Keratinocyte (primary cell): ENCODE measurements around the gene AGER. TPM values are rescaled to one million over a fixed set of nuclear protein-coding genes. Genes with fewer than 3 reads are reported as not detected.

Source experiments
- DNase-seq: peaks from one replicate; pipeline ENCODE4 v3.0.0-alpha.2; 2011; ENCODE audit warnings: low read depth, missing footprints, low spot score
- FAIRE-seq: peaks from 2 replicates; lab custom pipeline; 2011; peaks lifted over from hg19 to GRCh38; lab: Jason Lieb, UNC
- H2AFZ ChIP-seq: 2 replicates; pipeline ENCODE4 v1.6.0; 2012; ENCODE audit warnings: low read length, control low read depth, inconsistent platforms; ENCODE audit not compliant: control insufficient read depth
- H3K27ac ChIP-seq: 2 replicates; pipeline ENCODE4 v1.5.1; 2011; ENCODE audit warnings: low read length; ENCODE audit not compliant: control insufficient read depth, insufficient read depth
- H3K27me3 ChIP-seq: 3 replicates; pipeline ENCODE4 v1.6.0; 2011; ENCODE audit warnings: low read length; ENCODE audit not compliant: control insufficient read depth, insufficient read depth; ENCODE audit errors: extremely low read depth
- H3K36me3 ChIP-seq, 2 experiments: 2 replicates in 1 of 2; 3 replicates in 1 of 2; pipeline ENCODE4 v1.5.1; 2011; ENCODE audit warnings: low read length in 2 of 2, mild to moderate bottlenecking in 1 of 2; ENCODE audit not compliant: control insufficient read depth in 2 of 2, insufficient read depth in 2 of 2; ENCODE audit errors: extremely low read depth in 1 of 2
- H3K4me1 ChIP-seq: 3 replicates; pipeline ENCODE4 v1.5.1; 2011; ENCODE audit warnings: low read length; ENCODE audit not compliant: control insufficient read depth, insufficient read depth; ENCODE audit errors: extremely low read depth
- H3K4me2 ChIP-seq: 3 replicates; pipeline ENCODE4 v1.6.0; 2011; ENCODE audit warnings: low read depth, low read length; ENCODE audit not compliant: control insufficient read depth, insufficient read depth; ENCODE audit errors: extremely low read depth
- H3K4me3 ChIP-seq, 3 experiments: fragments of 200-600 bp in 1 of 3; sonication (generic) in 1 of 3; 2 replicates in 2 of 3; 3 replicates in 1 of 3; pipeline ENCODE4 v1.5.1; 2011 to 2016; ENCODE audit warnings: low read length in 3 of 3, mild to moderate bottlenecking in 3 of 3, control low read depth in 2 of 3, inconsistent platforms in 1 of 3, low read depth in 1 of 3, mixed read lengths in 1 of 3, mixed run types in 1 of 3, moderate library complexity in 1 of 3; ENCODE audit not compliant: control insufficient read depth in 2 of 3, insufficient read depth in 2 of 3; ENCODE audit errors: extremely low read depth in 1 of 3
- H3K79me2 ChIP-seq: 2 replicates; pipeline ENCODE4 v1.6.0; 2012; ENCODE audit warnings: low read length; ENCODE audit not compliant: control insufficient read depth, insufficient read depth
- H3K9ac ChIP-seq: 3 replicates; pipeline ENCODE4 v1.6.0; 2011; ENCODE audit warnings: low read length; ENCODE audit not compliant: control insufficient read depth, insufficient read depth; ENCODE audit errors: extremely low read depth
- H3K9me1 ChIP-seq: 3 replicates; pipeline ENCODE4 v1.6.0; 2011; ENCODE audit warnings: low read length; ENCODE audit not compliant: control insufficient read depth, insufficient read depth; ENCODE audit errors: extremely low read depth
- H3K9me3 ChIP-seq: 2 replicates; pipeline ENCODE4 v1.5.1; 2012; ENCODE audit warnings: low read depth, low read length; ENCODE audit not compliant: control insufficient read depth
- H4K20me1 ChIP-seq: 3 replicates; pipeline ENCODE4 v1.6.0; 2011; ENCODE audit warnings: low read length; ENCODE audit not compliant: control insufficient read depth, insufficient read depth; ENCODE audit errors: extremely low read depth
- CTCF ChIP-seq, 3 experiments: IDR thresholded peaks in 1 of 3; conservative IDR thresholded peaks in 1 of 3; optimal IDR thresholded peaks in 1 of 3; 2 replicates in 2 of 3; 3 replicates in 1 of 3; pipeline versions ENCODE3 to v1.5.1; 2011; ENCODE audit warnings: low read length in 3 of 3, mild to moderate bottlenecking in 3 of 3, moderate library complexity in 2 of 3, control low read depth in 1 of 3, inconsistent platforms in 1 of 3; ENCODE audit not compliant: insufficient read depth in 2 of 3; ENCODE audit errors: extremely low read depth in 1 of 3
- EZH2 ChIP-seq: IDR thresholded peaks from one replicate; pipeline ENCODE4 v1.6.1; 2012; ENCODE audit warnings: inconsistent platforms, mild to moderate bottlenecking, low read length, moderate library complexity
- dilution Hi-C: fragments of 300-500 bp; cut with MboI; formaldehyde crosslinking; loops from one replicate; pipeline ENCODE4 v1.7.0; 2020; ENCODE audit warnings: low sequenced_read_pairs; ENCODE audit not compliant: extremely low pct_ligation_motif_present
- polyA plus RNA-seq, 5 experiments: library from polyadenylated mRNA; depleted of rRNA in 3 of 5; stranded (reverse) in 3 of 5; stranded (forward) in 1 of 5; unstranded in 1 of 5; fragments of >200 nt; gene quantifications; 1 replicate in 1 of 5; 2 replicates in 3 of 5; 3 replicates in 1 of 5; pipeline versions ENCODE4 v1.2.1 to v1.2.3, GENCODE V29; 2011 to 2012; ENCODE audit warnings: missing spikeins in 2 of 5, low read depth in 1 of 5, low replicate concordance in 1 of 5

The AGER gene
- polyA plus RNA-seq, 1 donor (not counting 4 experiments of a cell fraction or from before 2014, with no cell fraction given): 2.4 TPM

GRCh38 chr6:32181148-32181702, 2.8 kb downstream of the AGER start:
- no peak for FAIRE-seq

DNA sequence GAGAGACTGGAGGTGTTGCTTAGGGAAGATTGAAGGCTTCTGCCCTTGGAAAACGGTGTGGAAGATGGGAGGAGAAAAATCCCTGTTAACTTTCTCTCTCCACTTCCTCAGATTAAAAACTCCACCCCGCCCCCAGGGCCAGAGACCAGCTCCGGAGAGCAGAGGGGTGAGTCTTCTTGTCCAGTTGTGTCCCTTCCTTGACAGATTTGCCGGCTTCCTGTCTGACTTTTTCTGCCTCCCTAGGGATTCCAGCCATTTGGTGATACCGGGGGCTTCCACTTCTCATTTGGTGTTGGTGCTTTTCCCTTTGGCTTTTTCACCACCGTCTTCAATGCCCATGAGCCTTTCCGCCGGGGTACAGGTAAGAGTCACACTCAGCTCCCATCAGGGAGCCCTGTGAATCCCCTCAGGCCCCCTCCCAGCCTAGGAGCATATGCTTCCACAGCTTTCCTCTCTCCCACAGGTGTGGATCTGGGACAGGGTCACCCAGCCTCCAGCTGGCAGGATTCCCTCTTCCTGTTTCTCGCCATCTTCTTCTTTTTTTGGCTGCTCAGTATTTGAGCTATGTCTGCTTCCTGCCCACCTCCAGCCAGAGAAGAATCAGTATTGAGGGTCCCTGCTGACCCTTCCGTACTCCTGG, 4.2 kb downstream of the AGER start:
- DNase-seq: no peak
- H3K4me2 ChIP-seq: peak overlapping the region; percentile 87
- no peaks in the 10 kb centered on the region for H4K20me1 ChIP-seq
- no peak for TF ChIP-seq EZH2
- TF ChIP-seq CTCF (optimal IDR thresholded peaks at IDR 0.05 in 1 of 3, IDR thresholded peaks at IDR 0.05 in 1 of 3, conservative IDR thresholded peaks at IDR 0.05 in 1 of 3; ENCODE audit: extremely low read depth in 1 of 3, insufficient read depth in 2 of 3, low read length in 3 of 3): no peak
- H3K4me3 ChIP-seq: no peak overlapping the region
- peaks cover 16% of the 10 kb centered on the region for H3K79me2 ChIP-seq
- FAIRE-seq: no peak
- H3K9me3 ChIP-seq: no peaks in the 10 kb centered on the region
- peaks cover 8% of the 10 kb centered on the region in 2 experiments for H3K36me3 ChIP-seq
- H3K27ac ChIP-seq: no peak overlapping the region
- no peaks in the 10 kb centered on the region for H3K9me1 ChIP-seq
- H3K4me1 ChIP-seq: peaks cover 24% of the 10 kb centered on the region
- H3K9ac ChIP-seq: no peak overlapping the region
- dilution Hi-C loops: no loop called here
- H2AFZ ChIP-seq: no peak overlapping the region
- H3K27me3 ChIP-seq: no peaks in the 10 kb centered on the region

More at GRCh38 chr6:32181148-32181702, 2.8 kb downstream of the AGER start:
- Histone ChIP-seq H3K9ac (no peak overlapping the region), H3K79me2 (peaks cover 7% of the 10 kb centered on the region), H3K9me1 (no peaks in the 10 kb centered on the region), H4K20me1 (no peaks in the 10 kb centered on the region), H3K4me2 (no peak overlapping the region), H3K4me3 (no peak overlapping the region), H3K27me3 (no peaks in the 10 kb centered on the region), H3K9me3 (no peaks in the 10 kb centered on the region), H2AFZ (no peak overlapping the region), H3K27ac (no peak overlapping the region), H3K4me1 (peaks cover 18% of the 10 kb centered on the region), H3K36me3 (peaks cover 7 to 10% of the 10 kb centered on the region in 2 experiments)
- DNase-seq: no peak
- no peak for TF ChIP-seq CTCF (optimal IDR thresholded peaks at IDR 0.05 in 1 of 3, IDR thresholded peaks at IDR 0.05 in 1 of 3, conservative IDR thresholded peaks at IDR 0.05 in 1 of 3; ENCODE audit: extremely low read depth in 1 of 3, insufficient read depth in 2 of 3, low read length in 3 of 3)
- no peak for TF ChIP-seq EZH2
- dilution Hi-C loops: no loop called here
